ENCODE results near the gene ACE. TPM values are rescaled to one million over a fixed set of nuclear protein-coding genes. Genes with fewer than 3 reads are reported as not detected.

Gene ACE
- total and polyA plus RNA-seq, 4 donors, result 1.1 to 6.9 (median 2.4) TPM

GRCh38 chr17:63503341-63503705 lies 26.5 kb downstream of the ACE start:
- peaks cover 0 to 2% (median 0%) of the 10 kb centered on the region in 4 donors for H3K9me3 ChIP-seq (ENCODE audit: control insufficient read depth in 4 of 4, low read length in 3 of 4)
- no peak overlapping the region for H3K27ac ChIP-seq (ENCODE audit: low read depth in 1 of 2, low read length in 2 of 2)
- no peak overlapping the region for H3K4me3 ChIP-seq (ENCODE audit: low read depth in 1 of 3, low read length in 3 of 3)
- H3K36me3 ChIP-seq (ENCODE audit: control insufficient read depth in 4 of 4, insufficient read depth in 3 of 4, low read depth in 1 of 4, low read length in 3 of 4), result no peaks in the 10 kb centered on the region
- H3K4me1 ChIP-seq (ENCODE audit: control insufficient read depth in 4 of 4, insufficient read depth in 4 of 4, low read length in 3 of 4), result no peaks in the 10 kb centered on the region
- H3K9ac ChIP-seq (ENCODE audit: low read depth in 1 of 2, low read length in 2 of 2), result no peak overlapping the region
- TF ChIP-seq RXRA (IDR thresholded peaks at IDR 0.05), result no peak
- TF ChIP-seq FOXA2 (IDR thresholded peaks at IDR 0.05), result no peak
- no peak for TF ChIP-seq GABPA (IDR thresholded peaks at IDR 0.05 in 1 of 2, conservative IDR thresholded peaks at IDR 0.05 in 1 of 2)
- no peak for TF ChIP-seq YY1 (IDR thresholded peaks at IDR 0.05)
- no peak for TF ChIP-seq HNF4G (IDR thresholded peaks at IDR 0.05)
- TF ChIP-seq, protein P1, sequence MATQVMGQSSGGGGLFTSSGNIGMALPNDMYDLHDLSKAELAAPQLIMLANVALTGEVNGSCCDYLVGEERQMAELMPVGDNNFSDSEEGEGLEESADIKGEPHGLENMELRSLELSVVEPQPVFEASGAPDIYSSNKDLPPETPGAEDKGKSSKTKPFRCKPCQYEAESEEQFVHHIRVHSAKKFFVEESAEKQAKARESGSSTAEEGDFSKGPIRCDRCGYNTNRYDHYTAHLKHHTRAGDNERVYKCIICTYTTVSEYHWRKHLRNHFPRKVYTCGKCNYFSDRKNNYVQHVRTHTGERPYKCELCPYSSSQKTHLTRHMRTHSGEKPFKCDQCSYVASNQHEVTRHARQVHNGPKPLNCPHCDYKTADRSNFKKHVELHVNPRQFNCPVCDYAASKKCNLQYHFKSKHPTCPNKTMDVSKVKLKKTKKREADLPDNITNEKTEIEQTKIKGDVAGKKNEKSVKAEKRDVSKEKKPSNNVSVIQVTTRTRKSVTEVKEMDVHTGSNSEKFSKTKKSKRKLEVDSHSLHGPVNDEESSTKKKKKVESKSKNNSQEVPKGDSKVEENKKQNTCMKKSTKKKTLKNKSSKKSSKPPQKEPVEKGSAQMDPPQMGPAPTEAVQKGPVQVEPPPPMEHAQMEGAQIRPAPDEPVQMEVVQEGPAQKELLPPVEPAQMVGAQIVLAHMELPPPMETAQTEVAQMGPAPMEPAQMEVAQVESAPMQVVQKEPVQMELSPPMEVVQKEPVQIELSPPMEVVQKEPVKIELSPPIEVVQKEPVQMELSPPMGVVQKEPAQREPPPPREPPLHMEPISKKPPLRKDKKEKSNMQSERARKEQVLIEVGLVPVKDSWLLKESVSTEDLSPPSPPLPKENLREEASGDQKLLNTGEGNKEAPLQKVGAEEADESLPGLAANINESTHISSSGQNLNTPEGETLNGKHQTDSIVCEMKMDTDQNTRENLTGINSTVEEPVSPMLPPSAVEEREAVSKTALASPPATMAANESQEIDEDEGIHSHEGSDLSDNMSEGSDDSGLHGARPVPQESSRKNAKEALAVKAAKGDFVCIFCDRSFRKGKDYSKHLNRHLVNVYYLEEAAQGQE (IDR thresholded peaks at IDR 0.05), result no peak
- TF ChIP-seq JUND (IDR thresholded peaks at IDR 0.05), result no peak
- TF ChIP-seq, protein P2, sequence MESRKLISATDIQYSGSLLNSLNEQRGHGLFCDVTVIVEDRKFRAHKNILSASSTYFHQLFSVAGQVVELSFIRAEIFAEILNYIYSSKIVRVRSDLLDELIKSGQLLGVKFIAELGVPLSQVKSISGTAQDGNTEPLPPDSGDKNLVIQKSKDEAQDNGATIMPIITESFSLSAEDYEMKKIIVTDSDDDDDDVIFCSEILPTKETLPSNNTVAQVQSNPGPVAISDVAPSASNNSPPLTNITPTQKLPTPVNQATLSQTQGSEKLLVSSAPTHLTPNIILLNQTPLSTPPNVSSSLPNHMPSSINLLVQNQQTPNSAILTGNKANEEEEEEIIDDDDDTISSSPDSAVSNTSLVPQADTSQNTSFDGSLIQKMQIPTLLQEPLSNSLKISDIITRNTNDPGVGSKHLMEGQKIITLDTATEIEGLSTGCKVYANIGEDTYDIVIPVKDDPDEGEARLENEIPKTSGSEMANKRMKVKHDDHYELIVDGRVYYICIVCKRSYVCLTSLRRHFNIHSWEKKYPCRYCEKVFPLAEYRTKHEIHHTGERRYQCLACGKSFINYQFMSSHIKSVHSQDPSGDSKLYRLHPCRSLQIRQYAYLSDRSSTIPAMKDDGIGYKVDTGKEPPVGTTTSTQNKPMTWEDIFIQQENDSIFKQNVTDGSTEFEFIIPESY (IDR thresholded peaks at IDR 0.05), result no peak
- TF ChIP-seq, protein P3, sequence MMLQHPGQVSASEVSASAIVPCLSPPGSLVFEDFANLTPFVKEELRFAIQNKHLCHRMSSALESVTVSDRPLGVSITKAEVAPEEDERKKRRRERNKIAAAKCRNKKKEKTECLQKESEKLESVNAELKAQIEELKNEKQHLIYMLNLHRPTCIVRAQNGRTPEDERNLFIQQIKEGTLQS (IDR thresholded peaks at IDR 0.05), result no peak
- DNase-seq (ENCODE audit: low spot score), result no peak
- H3K27me3 ChIP-seq (ENCODE audit: control insufficient read depth in 4 of 4, insufficient read depth in 4 of 4, low read length in 3 of 4), result peaks cover 0 to 5% (median 2%) of the 10 kb centered on the region in 4 donors
- 72% methylated on average over 8 of the region's 8 CpGs for WGBS

DNA sequence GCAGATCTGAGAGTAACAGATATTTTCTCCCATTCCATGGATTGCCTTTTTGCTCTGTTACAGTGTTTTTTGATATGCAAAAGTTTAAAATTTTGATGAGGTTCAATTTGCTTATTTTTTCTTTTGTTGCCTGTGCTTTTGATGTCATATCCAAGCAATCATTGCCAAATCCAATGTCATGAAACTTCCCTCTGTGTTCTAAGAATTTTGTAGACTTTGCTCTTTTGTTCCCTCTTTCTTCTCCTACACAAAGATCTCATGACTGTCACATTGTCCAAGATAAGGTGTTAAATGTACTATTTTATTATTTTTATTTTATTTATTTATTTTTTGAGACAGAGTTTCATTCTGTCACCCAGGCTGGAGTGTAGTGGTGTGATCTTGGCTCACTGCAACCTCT lies 27.4 kb downstream of the ACE start:
- H3K27ac ChIP-seq (ENCODE audit: low read depth in 1 of 2, low read length in 2 of 2), result no peak overlapping the region
- no peaks in the 10 kb centered on the region for H3K36me3 ChIP-seq (ENCODE audit: control insufficient read depth in 4 of 4, insufficient read depth in 3 of 4, low read depth in 1 of 4, low read length in 3 of 4)
- TF ChIP-seq EGR1 (IDR thresholded peaks at IDR 0.05; ENCODE audit: low read depth in 2 of 2) (no peak), JUND (IDR thresholded peaks at IDR 0.05) (no peak), NR2F2 (IDR thresholded peaks at IDR 0.05) (no peak), CTCF (IDR thresholded peaks at IDR 0.05; ENCODE audit: low read depth, low read length, missing input control) (no peak), RXRA (IDR thresholded peaks at IDR 0.05) (no peak), FOXA1 (IDR thresholded peaks at IDR 0.05) (no peak)
- TF ChIP-seq, protein P3 (IDR thresholded peaks at IDR 0.05), result no peak
- TF ChIP-seq, protein P4, sequence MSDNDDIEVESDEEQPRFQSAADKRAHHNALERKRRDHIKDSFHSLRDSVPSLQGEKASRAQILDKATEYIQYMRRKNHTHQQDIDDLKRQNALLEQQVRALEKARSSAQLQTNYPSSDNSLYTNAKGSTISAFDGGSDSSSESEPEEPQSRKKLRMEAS (IDR thresholded peaks at IDR 0.05), result no peak
- H3K27me3 ChIP-seq (ENCODE audit: control insufficient read depth in 4 of 4, insufficient read depth in 4 of 4, low read length in 3 of 4), result peaks cover 0 to 5% (median 2%) of the 10 kb centered on the region in 4 donors
- no peak overlapping the region for H3K4me3 ChIP-seq (ENCODE audit: low read depth in 1 of 3, low read length in 3 of 3)
- DNase-seq (ENCODE audit: low spot score), result no peak
- peaks cover 0 to 2% (median 0%) of the 10 kb centered on the region in 4 donors for H3K9me3 ChIP-seq (ENCODE audit: control insufficient read depth in 4 of 4, low read length in 3 of 4)
- H3K4me1 ChIP-seq (ENCODE audit: control insufficient read depth in 4 of 4, insufficient read depth in 4 of 4, low read length in 3 of 4), result no peaks in the 10 kb centered on the region
- no peak overlapping the region for H3K9ac ChIP-seq (ENCODE audit: low read depth in 1 of 2, low read length in 2 of 2)
